BJ (cell line): ENCODE data around the gene LDB2. TPM values are rescaled to one million over a fixed set of nuclear protein-coding genes. Genes with fewer than 3 reads are reported as not detected.

Experiments
- CTCF ChIA-PET: fragments of 350-600 bp; formaldehyde crosslinking; extraction: SDS; loops from one replicate; lab custom pipeline; 2021; ENCODE audit warnings: antibody characterized with exemption, inconsistent platforms; lab: Yijun Ruan, JAX
- POLR2A ChIA-PET: fragments of 300-600 bp; sonication (Branson Sonifier 250); formaldehyde crosslinking; extraction: SDS; loops from one replicate; lab custom pipeline; 2021; ENCODE audit warnings: antibody characterized with exemption; lab: Charles Lee
- DNase-seq: peaks from one replicate; pipeline ENCODE4 v3.0.0-alpha.2; 2011; ENCODE audit warnings: low read depth
- H3K27me3 ChIP-seq: 2 replicates; pipeline ENCODE4 v1.6.0; 2011; ENCODE audit warnings: low read length; ENCODE audit not compliant: control insufficient read depth, insufficient read depth
- H3K36me3 ChIP-seq: 2 replicates; pipeline ENCODE4 v1.5.1; 2011; ENCODE audit warnings: low read length; ENCODE audit not compliant: control insufficient read depth, insufficient read depth
- H3K4me3 ChIP-seq: 2 replicates; pipeline ENCODE4 v1.5.1; 2011; ENCODE audit warnings: low read depth, mild to moderate bottlenecking, control low read depth, low read length
- CTCF ChIP-seq: IDR thresholded peaks from 2 replicates; pipeline ENCODE4 v1.5.1; 2011; ENCODE audit warnings: low read depth, mild to moderate bottlenecking, control low read depth, inconsistent platforms, low read length, moderate library complexity; ENCODE audit not compliant: insufficient read depth
- polyA plus RNA-seq: library from polyadenylated mRNA; depleted of rRNA; stranded (reverse); fragments of >200 nt; gene quantifications from 2 replicates; pipeline ENCODE4 v1.2.3, GENCODE V29; 2011

LDB2 gene
- polyA plus RNA-seq, 1 experiment: 79.7 TPM

- no peak for TF ChIP-seq CTCF
- no peaks in the 10 kb centered on the region for H3K27me3 ChIP-seq
- CTCF ChIA-PET: no interaction called here
- POLR2A ChIA-PET: no interaction called here
- no peak for DNase-seq
- no peaks in the 10 kb centered on the region for H3K36me3 ChIP-seq
- H3K4me3 ChIP-seq: no peak overlapping the region
Observed at GRCh38 chr4:16694884-16695276, 203.6 kb downstream of the LDB2 start.

- Histone ChIP-seq H3K4me3 (no peak overlapping the region), H3K27me3 (no peaks in the 10 kb centered on the region), H3K36me3 (no peaks in the 10 kb centered on the region)
- POLR2A ChIA-PET: no interaction called here
- CTCF ChIA-PET: no interaction called here
- TF ChIP-seq CTCF: no peak
- no peak for DNase-seq
Observed at GRCh38 chr4:16694173-16694883, 204.1 kb downstream of the LDB2 start.

GRCh38 chr4:16693641-16694040 lies 204.8 kb downstream of the LDB2 start:
- H3K4me3 ChIP-seq: no peak overlapping the region
- TF ChIP-seq CTCF: no peak
- CTCF ChIA-PET: no interaction called here
- no peaks in the 10 kb centered on the region for H3K27me3 ChIP-seq
- H3K36me3 ChIP-seq: no peaks in the 10 kb centered on the region
- DNase-seq: no peak
- POLR2A ChIA-PET: no interaction called here

GRCh38 chr4:16692961-16693506 lies 205.4 kb downstream of the LDB2 start:
- Histone ChIP-seq H3K27me3 (no peaks in the 10 kb centered on the region), H3K36me3 (no peaks in the 10 kb centered on the region), H3K4me3 (no peak overlapping the region)
- POLR2A ChIA-PET: no interaction called here
- no peak for TF ChIP-seq CTCF
- CTCF ChIA-PET: interaction anchor here (0.7 to 1.2 kb wide), 2 partner anchors 12 to 470 kb away, joined by 3 to 4 read pairs; no protein-coding TSS in a partner anchor
- DNase-seq: no peak

- no peaks in the 10 kb centered on the region for H3K36me3 ChIP-seq
- no peaks in the 10 kb centered on the region for H3K27me3 ChIP-seq
- H3K4me3 ChIP-seq: no peak overlapping the region
- ChIA-PET CTCF (interaction anchor here (0.7 to 1.2 kb wide), 2 partner anchors 12 to 470 kb away, joined by 3 to 4 read pairs; no protein-coding TSS in a partner anchor), POLR2A (no interaction called here)
- no peak for TF ChIP-seq CTCF
- no peak for DNase-seq
Observed at GRCh38 chr4:16692524-16692923, 205.9 kb downstream of the LDB2 start.
